Renal cortical epithelial cell (primary cell): ENCODE results near the gene GRIK4. TPM values are rescaled to one million over a fixed set of nuclear protein-coding genes. Genes with fewer than 3 reads are reported as not detected.

Experiments
- DNase-seq: peaks from one replicate; pipeline ENCODE4 v3.0.0-alpha.2; 2011; ENCODE audit warnings: low read depth
- total RNA-seq: library from RNA; depleted of rRNA; stranded (reverse); fragments of >200 nt; gene quantifications from 2 replicates; pipeline ENCODE4 v1.2.3, GENCODE V29; 2014

GRIK4 gene
- total RNA-seq, 1 donor from 2014 or later, result under 0.01 TPM

DNA sequence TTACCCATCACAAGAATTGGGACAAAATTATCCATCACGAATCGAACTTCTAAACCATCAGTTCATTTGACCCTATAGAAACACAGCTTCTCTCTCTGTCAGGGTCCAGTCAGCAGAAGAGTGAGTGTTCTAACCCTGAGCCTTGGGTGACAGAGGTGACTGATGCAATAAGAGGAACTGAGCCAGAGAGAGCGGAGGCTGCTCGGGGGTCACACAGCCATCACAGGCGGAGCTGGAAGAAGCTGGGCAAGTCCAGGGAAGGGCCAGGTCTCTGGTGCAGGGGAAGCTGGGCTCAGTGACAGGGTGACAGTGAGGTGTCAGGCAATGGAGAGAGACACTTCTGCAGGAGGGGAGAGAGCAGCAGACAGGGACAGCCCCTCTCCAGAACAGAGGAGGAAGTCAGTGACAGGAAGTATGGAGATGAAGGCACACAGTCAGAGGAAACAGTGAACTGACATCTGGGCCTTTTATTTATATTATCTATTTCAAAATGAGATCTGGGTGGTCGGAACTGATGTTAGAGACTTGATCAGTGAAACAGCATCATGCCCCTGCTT lies 328.4 kb downstream of the GRIK4 start:
- no peak for DNase-seq

GRCh38 chr11:120840661-120841060 lies 329.1 kb downstream of the GRIK4 start:
- DNase-seq, result no peak

GRCh38 chr11:120841074-120841473 lies 329.5 kb downstream of the GRIK4 start:
- no peak for DNase-seq

- DNase-seq, result no peak
These were observed 330.6 kb downstream of the GRIK4 start for GRCh38 chr11:120842195-120842594.

DNA sequence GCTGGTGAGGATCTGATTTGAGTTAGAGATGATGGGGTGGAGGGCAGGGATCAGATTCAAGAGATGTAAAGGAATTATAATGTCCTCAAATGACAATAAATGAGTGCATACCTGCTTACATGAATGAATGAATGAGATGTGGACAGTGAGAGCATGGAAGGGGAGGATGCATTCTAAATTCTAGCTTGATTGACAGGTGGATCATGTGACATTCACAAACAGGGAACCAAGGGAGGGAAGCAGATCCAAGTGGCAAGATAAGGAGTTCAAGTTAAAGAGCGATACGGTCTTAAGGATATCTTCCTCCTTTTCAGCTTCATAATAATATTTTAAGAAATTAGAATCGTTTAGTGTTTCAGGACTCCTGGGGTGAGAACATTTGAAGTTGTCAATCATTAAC lies 341.9 kb downstream of the GRIK4 start:
- no peak for DNase-seq

GRCh38 chr11:120854988-120855387 lies 343.4 kb downstream of the GRIK4 start:
- no peak for DNase-seq

DNA sequence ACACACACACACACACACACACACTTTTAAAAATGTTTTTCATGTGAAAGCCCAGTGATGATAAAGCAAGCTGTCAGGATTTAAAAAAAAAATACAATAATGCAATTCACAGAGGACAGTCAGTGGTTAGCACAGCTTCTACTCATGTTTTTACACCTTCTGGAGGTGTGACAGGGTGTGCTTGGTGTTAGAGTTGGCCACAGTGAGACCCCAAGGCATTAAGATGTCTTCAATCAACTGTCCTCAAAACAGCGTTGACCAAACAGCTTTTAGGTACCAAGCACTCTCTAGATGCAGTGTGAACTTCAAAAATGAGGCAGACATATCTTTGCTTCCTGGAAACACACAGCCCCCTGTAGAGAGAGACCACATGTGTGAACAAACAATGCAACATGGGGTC lies 346.0 kb downstream of the GRIK4 start:
- no peak for DNase-seq

DNA sequence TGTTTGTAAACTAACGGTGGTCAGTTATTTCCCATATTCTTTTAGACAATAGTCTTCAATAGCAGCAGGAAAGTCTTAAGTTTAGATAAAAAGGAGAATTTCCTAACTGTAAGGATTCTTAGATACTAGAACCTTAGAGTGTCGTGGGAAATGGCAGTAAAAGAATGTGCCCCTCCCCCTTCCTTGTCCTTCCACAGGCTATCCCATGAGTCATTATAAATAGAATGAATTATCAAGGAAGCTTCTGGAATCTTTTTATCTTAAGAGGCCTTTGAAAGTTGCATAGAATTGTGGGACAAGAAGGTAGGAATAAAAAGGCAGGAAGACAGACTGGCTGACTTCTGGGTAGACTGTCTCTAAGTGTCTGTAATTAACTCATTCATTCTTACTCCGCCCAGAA lies 347.2 kb downstream of the GRIK4 start:
- DNase-seq, result peak; percentile 32

DNA sequence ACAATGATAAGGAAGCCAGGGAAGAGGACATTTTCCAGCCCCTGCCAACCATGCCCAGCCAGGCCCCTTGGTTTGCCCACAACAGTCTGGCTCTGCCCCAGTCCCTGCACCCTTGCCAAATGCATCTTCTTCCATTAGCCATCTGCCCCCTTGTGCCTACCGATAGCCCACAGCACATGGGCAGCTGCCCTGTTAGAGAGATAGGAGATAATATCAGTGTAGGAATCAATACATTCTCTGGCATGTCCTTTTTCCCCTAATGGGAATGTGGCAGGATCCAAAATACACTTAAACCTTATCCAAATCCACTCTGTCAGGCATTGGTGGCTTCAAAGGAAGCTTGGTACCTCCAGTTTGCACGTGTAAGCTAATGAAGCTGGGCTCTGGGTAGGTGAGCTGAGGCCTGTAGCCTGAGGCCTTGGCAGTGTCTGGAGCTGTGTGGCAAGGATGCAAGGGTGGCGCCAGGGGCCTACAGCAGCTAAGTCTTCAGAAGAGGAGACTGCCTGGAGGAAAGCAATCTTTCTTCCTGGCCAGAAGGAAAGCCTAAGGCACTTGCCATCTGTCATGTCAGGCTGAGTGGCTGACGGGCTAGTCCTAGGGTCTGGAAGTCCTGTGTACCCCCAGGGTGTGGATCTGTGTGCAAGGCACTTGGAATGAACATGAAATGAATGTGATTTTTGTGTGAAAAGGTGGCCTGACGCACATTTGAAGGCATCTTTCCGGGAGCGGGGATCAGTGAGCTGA lies 348.2 kb downstream of the GRIK4 start:
- DNase-seq, result no peak

DNA sequence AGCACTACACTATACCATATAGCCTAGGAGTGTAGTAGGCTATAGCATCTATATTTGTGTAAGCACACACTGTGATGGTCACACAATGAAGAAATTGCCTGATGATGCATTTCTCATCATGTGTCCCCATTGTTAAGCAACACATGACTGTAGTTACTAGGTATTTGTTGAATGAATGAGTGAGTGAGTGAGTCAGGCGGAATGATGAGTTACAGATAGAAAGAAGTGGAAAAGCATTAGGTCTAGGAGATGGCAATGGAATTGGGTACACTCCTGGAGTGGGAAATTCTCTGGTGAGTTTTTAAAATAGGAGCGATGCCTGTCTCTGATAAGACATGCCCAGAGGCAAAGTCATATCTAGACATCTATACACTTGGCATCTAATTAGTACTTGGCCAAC lies 351.8 kb downstream of the GRIK4 start:
- DNase-seq, result peak; percentile 26

DNA sequence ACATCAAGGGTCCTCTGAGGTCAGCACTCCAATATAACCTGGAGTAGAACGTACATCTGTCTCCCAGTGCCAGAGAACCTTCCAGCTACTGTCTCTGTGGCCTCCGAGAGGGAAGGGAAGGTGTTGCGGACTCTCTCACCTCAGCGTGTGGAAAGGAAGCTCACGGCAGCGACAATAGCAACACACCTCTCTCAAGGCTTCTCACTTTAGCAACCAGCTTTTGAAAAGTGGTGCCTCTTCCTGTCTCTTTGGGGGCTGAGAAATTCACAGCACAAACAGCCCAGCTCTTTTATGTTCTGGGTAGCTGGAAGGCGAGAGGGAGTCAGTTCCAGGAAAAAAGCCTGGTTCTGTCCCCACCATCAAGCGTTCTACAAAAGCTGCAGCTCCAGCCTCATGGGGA lies 355.5 kb downstream of the GRIK4 start:
- no peak for DNase-seq

DNA sequence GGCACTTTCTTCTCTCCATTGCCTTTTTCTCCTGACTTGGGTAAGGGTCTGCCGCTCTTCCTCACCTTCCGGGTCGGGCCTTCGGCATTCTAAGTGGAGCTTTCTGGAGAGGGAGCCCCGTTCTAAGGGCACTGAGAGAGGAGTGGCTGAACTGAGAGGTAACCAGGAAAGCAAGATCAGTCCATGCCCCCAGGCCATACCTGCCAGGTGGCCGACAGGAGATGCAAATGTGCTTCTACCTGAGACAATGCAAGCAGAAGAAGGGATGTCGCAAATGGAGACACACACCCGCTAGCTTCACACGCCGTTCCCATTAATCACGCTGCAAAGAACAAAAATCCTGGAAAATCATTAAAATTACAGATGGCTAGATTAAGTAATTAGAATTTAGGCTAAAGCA lies 356.0 kb downstream of the GRIK4 start:
- DNase-seq, result no peak

- DNase-seq, result no peak
These were observed 356.4 kb downstream of the GRIK4 start for GRCh38 chr11:120867988-120868387.

DNA sequence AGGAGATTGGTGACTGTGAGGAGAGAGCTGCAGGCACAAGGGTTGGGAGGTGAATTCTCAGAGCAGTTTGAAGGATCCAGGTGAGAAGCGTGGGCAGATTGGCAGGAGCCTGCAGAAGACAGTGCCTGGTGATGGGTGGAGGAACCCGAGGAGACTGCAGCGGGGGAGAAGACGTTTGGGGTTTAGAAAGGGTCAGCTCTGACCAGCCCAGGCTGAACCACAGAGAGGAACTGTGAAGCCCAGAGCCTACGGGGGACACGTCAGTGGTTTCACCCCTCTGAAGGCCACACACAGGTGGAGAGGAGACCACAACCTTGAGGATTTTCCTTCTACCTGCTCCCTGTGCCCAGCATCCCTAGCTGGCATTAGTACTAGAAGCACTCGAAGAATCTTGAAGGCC lies 357.5 kb downstream of the GRIK4 start:
- DNase-seq, result no peak

- no peak for DNase-seq
These were observed 358.0 kb downstream of the GRIK4 start for GRCh38 chr11:120869516-120870011.

DNA sequence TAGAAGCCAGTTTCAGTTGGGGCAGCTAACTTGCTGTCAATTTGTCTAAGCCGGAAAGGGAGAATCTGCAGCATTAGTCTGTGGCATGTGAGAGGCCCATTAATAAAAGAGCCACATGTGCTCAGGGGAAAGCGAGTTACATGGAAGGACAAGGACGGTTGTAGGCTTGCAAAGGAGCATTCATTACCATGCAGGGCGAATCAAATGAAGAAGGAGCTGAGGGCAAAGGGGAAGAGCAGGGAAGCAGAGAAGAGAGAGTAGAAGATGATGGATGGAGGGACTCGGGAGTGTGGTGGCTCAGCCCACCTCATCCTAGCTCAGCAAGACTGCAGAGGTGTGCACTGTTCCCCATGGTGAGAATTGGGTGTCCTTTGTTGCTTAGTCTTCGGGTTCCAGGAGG lies 359.6 kb downstream of the GRIK4 start:
- no peak for DNase-seq

GRCh38 chr11:120871924-120872323 lies 360.4 kb downstream of the GRIK4 start:
- DNase-seq, result no peak

GRCh38 chr11:120873966-120874735 lies 362.6 kb downstream of the GRIK4 start:
- no peak for DNase-seq

- no peak for DNase-seq
These were observed 364.4 kb downstream of the GRIK4 start for GRCh38 chr11:120875986-120876385.

- DNase-seq, result no peak
These were observed 366.3 kb downstream of the GRIK4 start for GRCh38 chr11:120877746-120878365.

GRCh38 chr11:120878781-120879180 lies 367.2 kb downstream of the GRIK4 start:
- no peak for DNase-seq

- no peak for DNase-seq
These were observed 369.1 kb downstream of the GRIK4 start for GRCh38 chr11:120880498-120881175.
